GM23338 (cell line): ENCODE results near the gene ACTR6. TPM values are rescaled to one million over a fixed set of nuclear protein-coding genes. Genes with fewer than 3 reads are reported as not detected.

Experiments
- ATAC-seq: fragments of 200-7000 bp; cut with Tn5 transposase; 3 replicates; pipeline ENCODE4 v1.9.1; 2020
- DNase-seq: peaks from one replicate; pipeline ENCODE4 v3.0.0-alpha.2; 2015; ENCODE audit warnings: low spot score
- H2AFZ ChIP-seq: fragments of 200-600 bp; sonication (generic); 2 replicates; pipeline ENCODE4 v1.8.0; 2016; ENCODE audit warnings: antibody characterized with exemption, mild to moderate bottlenecking, moderate library complexity
- H3F3A ChIP-seq: fragments of 200-600 bp; sonication (generic); replicated peaks from 2 replicates; pipeline ENCODE4 v1.8.0; 2017; ENCODE audit warnings: antibody characterized with exemption, mixed run types, low read depth
- H3K27ac ChIP-seq: fragments of 200-600 bp; sonication (generic); 2 replicates; pipeline ENCODE4 v1.6.1; 2016; ENCODE audit warnings: low read depth
- H3K27me3 ChIP-seq: fragments of 200-600 bp; sonication (generic); 2 replicates; pipeline ENCODE4 v1.8.0; 2016; ENCODE audit warnings: mild to moderate bottlenecking, mixed run types, moderate library complexity; ENCODE audit not compliant: insufficient read depth
- H3K36me3 ChIP-seq: fragments of 200-600 bp; sonication (generic); 2 replicates; pipeline ENCODE4 v1.8.0; 2016; ENCODE audit warnings: mild to moderate bottlenecking; ENCODE audit not compliant: insufficient read depth
- H3K4me1 ChIP-seq: fragments of 200-600 bp; sonication (generic); 2 replicates; pipeline ENCODE4 v1.8.0; 2016; ENCODE audit warnings: mild to moderate bottlenecking, moderate library complexity; ENCODE audit not compliant: insufficient read depth
- H3K4me2 ChIP-seq: fragments of 200-600 bp; sonication (generic); 2 replicates; pipeline ENCODE4 v1.7.1; 2017; ENCODE audit warnings: mixed run types
- H3K4me3 ChIP-seq: fragments of 200-600 bp; sonication (generic); 2 replicates; pipeline ENCODE4 v1.6.1; 2016; ENCODE audit warnings: mixed run types
- H3K79me2 ChIP-seq: fragments of 200-600 bp; sonication (generic); replicated peaks from 2 replicates; pipeline ENCODE4 v1.8.0; 2017; ENCODE audit warnings: mild to moderate bottlenecking; ENCODE audit not compliant: insufficient read depth
- H3K9me2 ChIP-seq: fragments of 200-600 bp; sonication (generic); 2 replicates; pipeline ENCODE4 v1.8.0; 2017; ENCODE audit not compliant: insufficient read depth
- H4K20me1 ChIP-seq: fragments of 200-600 bp; sonication (generic); replicated peaks from 2 replicates; pipeline ENCODE4 v1.8.0; 2017; ENCODE audit warnings: mild to moderate bottlenecking; ENCODE audit not compliant: insufficient read depth
- H3K27ac Mint-ChIP-seq: 2 replicates; pipeline ENCODE4 v1.8.0; 2020; ENCODE audit warnings: inconsistent platforms, mild to moderate bottlenecking, moderate library complexity, mixed read lengths
- H3K27me3 Mint-ChIP-seq: 3 replicates; pipeline ENCODE4 v1.8.0; 2022; ENCODE audit warnings: low read depth, mild to moderate bottlenecking, moderate library complexity, mixed read lengths, inconsistent platforms; ENCODE audit not compliant: insufficient read depth, poor library complexity
- H3K36me3 Mint-ChIP-seq: 3 replicates; pipeline ENCODE4 v1.8.0; 2021; ENCODE audit warnings: low read depth, mild to moderate bottlenecking, inconsistent platforms, moderate library complexity, mixed read lengths
- H3K4me1 Mint-ChIP-seq: 3 replicates; pipeline ENCODE4 v1.8.0; 2020; ENCODE audit warnings: mild to moderate bottlenecking, inconsistent platforms, mixed read lengths
- H3K4me3 Mint-ChIP-seq: 3 replicates; pipeline ENCODE4 v1.8.0; 2021; ENCODE audit warnings: moderate library complexity, mild to moderate bottlenecking, inconsistent platforms, mixed read lengths
- H3K9me3 Mint-ChIP-seq: 3 replicates; pipeline ENCODE4 v1.8.0; 2020; ENCODE audit warnings: moderate library complexity, mild to moderate bottlenecking, inconsistent platforms, mixed read lengths
- CREB1 ChIP-seq: fragments of 250-450 bp; sonication (Bioruptor Pico); IDR thresholded peaks from 2 replicates; pipeline ENCODE4 v1.5.0; 2020; ENCODE audit warnings: low read depth, mild to moderate bottlenecking, moderate library complexity
- CTCF ChIP-seq, 2 experiments: fragments of 200-600 bp in 1 of 2; sonication (generic) in 1 of 2; conservative IDR thresholded peaks; 2 replicates each; pipeline versions ENCODE4 v1.5.1 to v1.6.1; 2016 to 2017; ENCODE audit warnings: antibody characterized with exemption in 2 of 2, low read depth in 2 of 2, mild to moderate bottlenecking in 2 of 2, moderate library complexity in 1 of 2
- ETS1 ChIP-seq: IDR thresholded peaks from 2 replicates; pipeline ENCODE4 v1.6.1; 2016; ENCODE audit warnings: antibody characterized with exemption
- EZH2 ChIP-seq: fragments of 200-600 bp; sonication (generic); IDR thresholded peaks from one replicate; pipeline ENCODE4 v1.8.0; 2017; ENCODE audit warnings: antibody characterized with exemption, mild to moderate bottlenecking, low read depth; ENCODE audit not compliant: unreplicated experiment
- EZH2phosphoT487 ChIP-seq: fragments of 200-600 bp; sonication (generic); IDR thresholded peaks from one replicate; pipeline ENCODE4 v1.8.1; 2018; ENCODE audit warnings: antibody characterized with exemption; ENCODE audit not compliant: unreplicated experiment
- JUNB ChIP-seq: IDR thresholded peaks from one replicate; pipeline ENCODE4 v1.6.1; 2016; ENCODE audit warnings: antibody characterized with exemption; ENCODE audit not compliant: unreplicated experiment
- NANOG ChIP-seq: IDR thresholded peaks from 2 replicates; pipeline ENCODE4 v1.6.1; 2016; ENCODE audit warnings: antibody characterized with exemption, borderline replicate concordance
- POLR2AphosphoS5 ChIP-seq: IDR thresholded peaks from 2 replicates; pipeline ENCODE4 v1.6.1; 2016; ENCODE audit warnings: antibody characterized with exemption, low read depth
- STAT1 ChIP-seq: IDR thresholded peaks from one replicate; pipeline ENCODE4 v1.6.1; 2016; ENCODE audit warnings: antibody characterized with exemption; ENCODE audit not compliant: unreplicated experiment
- ZNF331 ChIP-seq: fragments of 250-450 bp; sonication (Bioruptor Pico); IDR thresholded peaks from 2 replicates; pipeline ENCODE4 v1.5.0; 2020; ENCODE audit warnings: low read depth, mild to moderate bottlenecking, moderate library complexity
- ZNF462 ChIP-seq: fragments of 250-450 bp; sonication (Bioruptor Pico); IDR thresholded peaks from 2 replicates; pipeline ENCODE4 v1.5.0; 2020; ENCODE audit warnings: mild to moderate bottlenecking, moderate library complexity
- polyA plus RNA-seq: library from polyadenylated mRNA; unstranded; fragments of >200 nt; fragmentation: Nextera tagmentation; extraction: Ambion mirVana; gene quantifications from 2 replicates; pipeline ENCODE4 v1.2.1, GENCODE V29; 2016
- total RNA-seq: library from RNA; depleted of rRNA; stranded (reverse); fragments of >200 nt; shearing (Covaris generic); gene quantifications from 2 replicates; pipeline ENCODE4 v1.2.3, GENCODE V29; 2014

Gene ACTR6
- total and polyA plus RNA-seq, 2 experiments from 2014 or later = 30.1 to 42.5 TPM

- TF ChIP-seq ZNF462 (CRISPR knock-in tag) = no peak
- TF ChIP-seq EZH2 = no peak
- no peak for TF ChIP-seq NANOG
- no peak for TF ChIP-seq STAT1
- TF ChIP-seq CTCF (conservative IDR thresholded peaks at IDR 0.05; ENCODE audit: low read depth in 2 of 2) = no peak
- no peak for TF ChIP-seq POLR2AphosphoS5
- no peak for TF ChIP-seq CREB1 (CRISPR knock-in tag)
- no peak for TF ChIP-seq JUNB
Measured at GRCh38 chr12:100173111-100173510, 27.5 kb upstream of the ACTR6 start (continued).

GRCh38 chr12:100174495-100174894 is 26.1 kb upstream of the ACTR6 start:
- H3K9me2 ChIP-seq = no peaks in the 10 kb centered on the region
- H3K4me2 ChIP-seq = no peak overlapping the region
- no peak overlapping the region for H3K4me3 ChIP-seq
- ATAC-seq (no peak), DNase-seq (no peak)
- H3K36me3 Mint-ChIP-seq = peaks cover 13% of the 10 kb centered on the region; the same call in 2 of the 3 replicates
- H3K36me3 ChIP-seq = no peaks in the 10 kb centered on the region
- 0 out of 2 replicates have a peak, but pooled peaks cover 3% of the 10 kb centered on the region for H4K20me1 ChIP-seq
- no peaks in the 10 kb centered on the region for H3K9me3 Mint-ChIP-seq
- H3K27me3 ChIP-seq = no peaks in the 10 kb centered on the region
- peaks cover 5% of the 10 kb centered on the region; the same call in 1 of the 3 replicates for H3K4me1 Mint-ChIP-seq
- H3K27me3 Mint-ChIP-seq = no peaks in the 10 kb centered on the region
- no peaks in the 10 kb centered on the region for H3K79me2 ChIP-seq
- H3F3A ChIP-seq = no peaks in the 10 kb centered on the region
- H3K27ac Mint-ChIP-seq = no peak overlapping the region
- H3K4me3 Mint-ChIP-seq = no peak overlapping the region
- no peak overlapping the region for H3K27ac ChIP-seq
- H2AFZ ChIP-seq = no peak overlapping the region
- H3K4me1 ChIP-seq = no peaks in the 10 kb centered on the region
- TF ChIP-seq NANOG = no peak
- TF ChIP-seq CREB1 (CRISPR knock-in tag) = no peak
- no peak for TF ChIP-seq EZH2phosphoT487
- no peak for TF ChIP-seq ZNF331 (CRISPR knock-in tag)
- no peak for TF ChIP-seq CTCF (conservative IDR thresholded peaks at IDR 0.05; ENCODE audit: low read depth in 2 of 2)
- TF ChIP-seq ETS1 = no peak
